Loucy (cell line): ENCODE results near the gene RAB31.

Experiments
- H2AFZ ChIP-seq: fragments of 200-600 bp; sonication (generic); 2 replicates; pipeline ENCODE4 v1.6.0; 2016; ENCODE audit warnings: antibody characterized with exemption, mild to moderate bottlenecking, low read length, moderate library complexity
- H3F3A ChIP-seq: fragments of 200-600 bp; 2 replicates; pipeline ENCODE4 v1.6.0; 2016; ENCODE audit warnings: antibody characterized with exemption, low read depth, mild to moderate bottlenecking
- H3K27me3 ChIP-seq: fragments of 200-600 bp; sonication (generic); 2 replicates; pipeline ENCODE4 v1.6.1; 2014; ENCODE audit warnings: low read length, mild to moderate bottlenecking; ENCODE audit not compliant: insufficient read depth, poor library complexity, severe bottlenecking
- H3K36me3 ChIP-seq: fragments of 200-600 bp; sonication (generic); 2 replicates; pipeline ENCODE4 v1.6.1; 2016; ENCODE audit warnings: low read length; ENCODE audit not compliant: insufficient read depth
- H3K4me1 ChIP-seq: fragments of 200-600 bp; sonication (generic); 2 replicates; pipeline ENCODE4 v1.5.1; 2014; ENCODE audit warnings: low read length, mild to moderate bottlenecking; ENCODE audit not compliant: insufficient read depth, poor library complexity, severe bottlenecking
- H3K4me2 ChIP-seq: fragments of 200-600 bp; sonication (generic); 2 replicates; pipeline ENCODE4 v1.6.0; 2014; ENCODE audit warnings: antibody characterized with exemption, low read length, low read depth, mild to moderate bottlenecking; ENCODE audit not compliant: poor library complexity, severe bottlenecking
- H3K4me3 ChIP-seq: fragments of 200-600 bp; sonication (generic); 2 replicates; pipeline ENCODE4 v1.5.1; 2014; ENCODE audit warnings: low read length, mild to moderate bottlenecking, mixed read lengths; ENCODE audit not compliant: poor library complexity, severe bottlenecking
- H3K79me2 ChIP-seq: fragments of 200-600 bp; sonication (generic); 2 replicates; pipeline ENCODE4 v1.6.1; 2014; ENCODE audit warnings: low read length; ENCODE audit not compliant: insufficient read depth
- H3K9ac ChIP-seq: fragments of 200-600 bp; sonication (generic); 2 replicates; pipeline ENCODE4 v1.6.0; 2014; ENCODE audit warnings: mild to moderate bottlenecking, low read depth, low read length, moderate library complexity; ENCODE audit not compliant: poor library complexity, severe bottlenecking
- H3K9me2 ChIP-seq: fragments of 200-600 bp; sonication (generic); replicated peaks from 2 replicates; pipeline ENCODE4 v1.6.1; 2016; ENCODE audit warnings: low read depth, low read length, mixed read lengths
- H3K9me3 ChIP-seq: fragments of 200-600 bp; sonication (generic); 2 replicates; pipeline ENCODE4 v1.6.1; 2014; ENCODE audit warnings: mild to moderate bottlenecking, antibody characterized with exemption, low read length, low read depth; ENCODE audit not compliant: insufficient read depth
- H4K20me1 ChIP-seq: fragments of 200-600 bp; sonication (generic); 2 replicates; pipeline ENCODE4 v1.6.0; 2014; ENCODE audit warnings: antibody characterized with exemption, low read length, mild to moderate bottlenecking; ENCODE audit not compliant: insufficient read depth, poor library complexity, severe bottlenecking
- EZH2phosphoT487 ChIP-seq: fragments of 200-600 bp; IDR thresholded peaks from 2 replicates; pipeline ENCODE4 v1.6.1; 2018; ENCODE audit warnings: antibody characterized with exemption, mild to moderate bottlenecking, moderate library complexity, borderline replicate concordance
- TF ChIP-seq, protein P1 (sequence below): fragments of 200-600 bp; sonication (generic); conservative IDR thresholded peaks from 2 replicates; pipeline ENCODE4 v1.5.1; 2014; ENCODE audit warnings: mild to moderate bottlenecking, antibody characterized with exemption, low read length

Gene RAB31

DNA sequence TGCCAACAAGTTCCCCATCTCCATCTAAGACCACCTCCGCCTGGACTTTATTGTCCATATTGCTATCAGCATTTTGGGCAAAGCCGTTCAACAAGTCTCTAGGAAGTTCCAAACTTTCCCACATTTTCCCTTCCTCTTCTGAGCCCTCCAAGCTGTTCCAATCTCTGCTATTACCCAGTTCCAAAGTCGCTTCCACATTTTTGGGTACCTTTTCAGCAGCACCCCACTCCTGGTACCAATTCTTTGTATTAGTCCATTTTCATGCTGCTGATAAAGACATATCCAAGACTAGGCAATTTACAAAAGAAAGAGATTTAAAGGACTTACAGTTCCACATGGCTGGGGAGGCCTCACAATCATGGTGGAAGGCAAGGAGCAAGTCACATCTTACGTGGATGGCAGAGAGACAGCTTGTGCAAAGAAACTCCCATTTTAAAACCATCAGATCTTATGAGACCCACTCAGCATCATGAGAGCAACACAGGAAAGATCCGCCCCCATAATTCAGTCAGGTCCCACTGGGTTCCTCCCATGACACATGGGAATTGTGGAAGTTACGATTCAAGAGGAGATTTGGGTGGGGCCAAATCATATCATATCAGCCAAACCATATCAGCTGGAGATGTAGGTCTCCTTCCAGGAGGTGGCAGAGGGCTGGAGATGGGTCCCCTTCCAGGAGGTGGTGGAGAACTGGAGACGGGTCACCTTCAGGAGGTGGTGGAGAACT is 157.8 kb downstream of the RAB31 start:
- H2AFZ ChIP-seq = no peak overlapping the region
- TF ChIP-seq EZH2phosphoT487 = no peak
- TF ChIP-seq, protein P1, sequence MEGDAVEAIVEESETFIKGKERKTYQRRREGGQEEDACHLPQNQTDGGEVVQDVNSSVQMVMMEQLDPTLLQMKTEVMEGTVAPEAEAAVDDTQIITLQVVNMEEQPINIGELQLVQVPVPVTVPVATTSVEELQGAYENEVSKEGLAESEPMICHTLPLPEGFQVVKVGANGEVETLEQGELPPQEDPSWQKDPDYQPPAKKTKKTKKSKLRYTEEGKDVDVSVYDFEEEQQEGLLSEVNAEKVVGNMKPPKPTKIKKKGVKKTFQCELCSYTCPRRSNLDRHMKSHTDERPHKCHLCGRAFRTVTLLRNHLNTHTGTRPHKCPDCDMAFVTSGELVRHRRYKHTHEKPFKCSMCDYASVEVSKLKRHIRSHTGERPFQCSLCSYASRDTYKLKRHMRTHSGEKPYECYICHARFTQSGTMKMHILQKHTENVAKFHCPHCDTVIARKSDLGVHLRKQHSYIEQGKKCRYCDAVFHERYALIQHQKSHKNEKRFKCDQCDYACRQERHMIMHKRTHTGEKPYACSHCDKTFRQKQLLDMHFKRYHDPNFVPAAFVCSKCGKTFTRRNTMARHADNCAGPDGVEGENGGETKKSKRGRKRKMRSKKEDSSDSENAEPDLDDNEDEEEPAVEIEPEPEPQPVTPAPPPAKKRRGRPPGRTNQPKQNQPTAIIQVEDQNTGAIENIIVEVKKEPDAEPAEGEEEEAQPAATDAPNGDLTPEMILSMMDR = no peak
- peaks cover 3% of the 10 kb centered on the region; the same call in 1 of the 2 replicates for H3F3A ChIP-seq
- no peak overlapping the region for H3K9ac ChIP-seq
- no peak overlapping the region for H3K4me2 ChIP-seq
- no peaks in the 10 kb centered on the region for H3K36me3 ChIP-seq
- H3K9me3 ChIP-seq = peaks cover 3% of the 10 kb centered on the region; the same call in 1 of the 2 replicates
- no peak overlapping the region for H3K4me3 ChIP-seq
- H3K79me2 ChIP-seq = no peaks in the 10 kb centered on the region
- no peaks in the 10 kb centered on the region for H4K20me1 ChIP-seq
- no peaks in the 10 kb centered on the region for H3K27me3 ChIP-seq
- no peaks in the 10 kb centered on the region for H3K9me2 ChIP-seq
- peaks cover 30% of the 10 kb centered on the region for H3K4me1 ChIP-seq

DNA sequence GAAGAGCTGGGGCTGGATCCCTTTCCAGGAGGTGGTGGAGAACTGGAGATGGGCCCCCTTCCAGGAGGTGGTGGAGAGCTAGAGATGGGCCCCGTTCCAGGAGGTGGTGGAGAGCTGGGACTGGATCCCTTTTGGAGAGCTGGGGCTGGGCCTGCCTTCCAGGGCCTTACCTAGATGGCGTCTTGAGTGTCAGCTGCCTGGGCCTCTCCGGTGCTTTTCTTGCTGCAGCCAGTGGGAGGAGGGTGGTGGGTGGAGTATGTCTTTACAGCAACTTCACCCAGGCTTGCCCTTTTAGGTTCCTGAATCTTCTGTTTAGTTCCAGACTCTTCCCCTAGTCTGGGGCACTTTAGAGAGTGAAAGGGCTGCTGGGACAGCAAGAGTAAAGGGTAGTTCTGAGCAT is 158.5 kb downstream of the RAB31 start:
- Histone ChIP-seq H3K79me2 (no peaks in the 10 kb centered on the region), H3K27me3 (no peaks in the 10 kb centered on the region), H3F3A (peaks cover 3% of the 10 kb centered on the region; the same call in 1 of the 2 replicates), H3K9me2 (no peaks in the 10 kb centered on the region), H3K4me2 (no peak overlapping the region), H3K4me1 (peaks cover 37% of the 10 kb centered on the region), H4K20me1 (no peaks in the 10 kb centered on the region), H3K36me3 (no peaks in the 10 kb centered on the region), H3K9me3 (peaks cover 3% of the 10 kb centered on the region; the same call in 1 of the 2 replicates), H3K9ac (no peak overlapping the region), H2AFZ (no peak overlapping the region), H3K4me3 (no peak overlapping the region)
- TF ChIP-seq EZH2phosphoT487 = no peak
- TF ChIP-seq, protein P1 = no peak

DNA sequence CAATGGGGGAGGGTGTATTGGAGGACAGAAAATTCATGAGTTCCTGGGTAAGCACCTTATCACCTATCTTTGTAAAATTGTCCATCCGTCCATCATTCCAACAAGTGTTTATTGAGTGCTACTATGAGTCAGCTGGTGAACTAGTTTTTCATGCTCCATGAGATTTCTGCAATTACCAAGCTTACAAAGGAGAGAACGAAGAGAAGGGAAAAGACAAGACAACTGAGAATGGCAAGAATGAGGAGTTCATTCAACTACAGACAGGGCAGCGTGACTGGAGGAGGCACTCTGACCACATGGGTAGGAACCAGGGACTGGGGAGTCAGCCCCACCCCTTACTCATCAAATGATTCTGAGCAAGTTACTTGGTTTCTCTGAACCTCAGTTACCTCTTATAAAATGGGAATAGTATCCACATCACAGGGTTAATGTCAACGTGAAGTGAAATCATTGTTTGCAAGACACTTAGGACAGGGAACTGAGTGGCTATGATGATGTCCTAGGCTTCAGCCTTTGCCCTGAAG is 159.0 kb downstream of the RAB31 start:
- Histone ChIP-seq H3K9me3 (peaks cover 3% of the 10 kb centered on the region; the same call in 1 of the 2 replicates), H3F3A (peaks cover 3% of the 10 kb centered on the region; the same call in 1 of the 2 replicates), H3K9me2 (no peaks in the 10 kb centered on the region), H3K4me3 (no peak overlapping the region), H3K79me2 (no peaks in the 10 kb centered on the region), H4K20me1 (no peaks in the 10 kb centered on the region), H3K27me3 (no peaks in the 10 kb centered on the region), H2AFZ (no peak overlapping the region), H3K4me2 (no peak overlapping the region), H3K9ac (no peak overlapping the region), H3K4me1 (peaks cover 37% of the 10 kb centered on the region), H3K36me3 (no peaks in the 10 kb centered on the region)
- TF ChIP-seq EZH2phosphoT487 = no peak
